Measurements from ENCODE around the gene C11orf87.
A peak's percentile ranks its signal among the peaks of the same experiment; 100 is the strongest.

C11orf87 gene

DNA sequence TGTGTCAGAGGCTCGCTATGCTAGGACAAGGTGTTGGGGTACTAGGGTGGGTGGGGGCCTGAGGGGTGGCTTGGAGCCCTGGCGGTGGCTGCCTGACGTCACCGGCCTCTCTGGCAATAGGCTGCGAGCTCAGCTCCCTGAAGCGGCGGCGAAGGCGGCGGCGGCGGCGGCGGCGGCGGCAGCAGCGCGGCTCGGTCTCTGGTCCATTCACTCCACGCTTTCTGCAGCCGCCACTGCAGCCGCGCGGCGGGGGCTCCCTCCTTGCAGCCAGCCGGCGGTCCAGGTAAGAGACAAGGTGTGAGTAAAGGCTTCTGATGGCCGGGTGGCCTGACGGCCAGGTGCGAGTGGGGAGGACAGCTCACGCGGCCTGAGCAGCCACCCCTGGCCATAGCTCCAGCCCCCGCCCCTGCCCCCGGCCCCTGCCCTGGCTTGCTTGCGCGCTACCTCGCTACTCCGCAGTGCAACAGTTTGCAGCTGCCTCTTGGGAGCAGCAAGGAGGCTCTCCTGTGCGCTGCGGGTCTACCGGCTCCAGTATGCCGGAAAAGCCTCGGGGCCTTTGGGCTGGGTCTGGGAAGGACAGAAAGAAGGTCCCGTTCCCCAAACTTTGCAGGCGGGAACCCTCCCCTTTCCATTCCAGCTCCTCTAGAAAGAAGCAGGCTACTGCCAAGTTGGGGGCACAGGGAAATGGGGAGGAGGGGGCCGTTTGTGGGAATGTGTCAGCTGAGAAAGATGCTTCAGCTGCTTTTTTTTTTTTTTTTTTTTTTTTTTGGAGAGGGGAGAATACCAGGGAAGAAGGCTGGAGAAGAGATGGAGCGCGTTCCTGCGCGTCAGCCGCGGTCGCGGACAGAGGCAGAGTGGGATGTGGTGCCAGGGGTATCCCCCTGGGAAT lies at the start of gene C11orf87:
TSS of gene C11orf87 (plus strand) at position 210 of the 889 bp plus-strand sequence. CDS start 1,444 bp downstream, outside the sequence.
- DNase-seq (ENCODE audit: low read depth, low spot score): peak; percentile 63

DNA sequence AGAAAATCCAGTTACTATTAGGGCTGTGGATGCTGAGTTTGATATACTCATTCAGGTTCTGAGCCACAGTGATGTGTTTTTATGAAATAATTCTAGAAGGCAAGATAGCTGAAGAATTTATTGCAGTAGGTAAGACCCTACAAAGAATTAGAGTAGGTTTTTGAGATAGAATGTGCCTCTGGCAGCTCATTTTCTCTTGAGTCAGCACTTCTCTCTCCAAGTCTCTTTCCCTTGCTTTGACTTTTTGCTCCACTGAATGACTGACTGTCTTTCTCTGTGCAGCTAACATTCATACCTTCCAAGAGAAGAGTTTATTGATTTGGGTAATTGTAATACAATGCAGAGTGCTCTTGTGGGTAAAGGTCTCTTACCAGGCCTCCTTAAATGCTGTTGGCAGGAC lies 48.0 kb upstream of the C11orf87 start:
- no peak for DNase-seq (ENCODE audit: low read depth, low spot score)

DNA sequence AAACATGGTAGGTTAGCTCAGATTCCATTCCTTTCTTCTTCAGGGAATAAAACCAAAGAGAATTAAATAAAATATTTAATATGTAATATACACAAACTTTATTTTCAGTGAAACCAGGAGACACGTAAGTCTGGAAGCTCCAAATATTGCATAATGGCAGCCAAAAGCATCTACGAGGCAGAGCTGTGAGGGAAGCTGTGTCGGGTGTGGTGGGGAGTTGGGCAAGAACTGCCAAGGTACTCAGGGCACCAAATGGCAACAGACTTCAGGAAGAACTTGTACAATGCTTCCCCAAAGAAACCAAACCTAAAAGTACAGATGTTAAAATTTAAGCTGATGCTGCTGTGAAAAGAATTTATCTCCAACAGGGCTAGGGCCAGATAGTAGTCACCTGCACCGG lies 47.5 kb upstream of the C11orf87 start:
- DNase-seq (ENCODE audit: low read depth, low spot score): no peak

GRCh38 chr11:109377039-109377742 lies 44.8 kb upstream of the C11orf87 start:
- DNase-seq (ENCODE audit: low read depth, low spot score): no peak

- DNase-seq (ENCODE audit: low read depth, low spot score): no peak
Observed at GRCh38 chr11:109378034-109378433, 44.0 kb upstream of the C11orf87 start.

GRCh38 chr11:109383306-109383705 lies 38.7 kb upstream of the C11orf87 start:
- no peak for DNase-seq (ENCODE audit: low read depth, low spot score)

GRCh38 chr11:109384873-109385272 lies 37.1 kb upstream of the C11orf87 start:
- no peak for DNase-seq (ENCODE audit: low read depth, low spot score)

- no peak for DNase-seq (ENCODE audit: low read depth, low spot score)
Observed at GRCh38 chr11:109388982-109389381, 33.0 kb upstream of the C11orf87 start.

DNA sequence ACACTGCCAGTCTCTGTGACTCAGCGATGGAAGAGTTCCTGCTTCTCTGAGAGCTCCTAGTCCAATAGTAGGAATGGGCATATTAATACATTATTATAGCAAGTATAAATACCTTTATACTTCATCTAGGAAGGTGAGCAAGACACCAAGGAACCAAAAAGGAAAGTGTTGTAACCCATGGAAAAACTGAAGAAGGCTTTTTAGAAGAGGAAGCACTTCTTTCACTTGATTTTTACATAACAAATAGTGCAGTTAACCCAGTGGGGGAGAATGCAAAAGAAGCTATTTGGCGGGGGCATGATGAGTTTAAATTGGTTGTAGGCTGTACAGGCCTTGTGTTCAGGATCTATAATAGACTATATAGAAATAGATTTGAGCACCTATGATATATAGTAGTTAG lies 31.2 kb upstream of the C11orf87 start:
- DNase-seq (ENCODE audit: low read depth, low spot score): peak; percentile 8

- no peak for DNase-seq (ENCODE audit: low read depth, low spot score)
Observed at GRCh38 chr11:109401545-109401944, 20.4 kb upstream of the C11orf87 start.

DNA sequence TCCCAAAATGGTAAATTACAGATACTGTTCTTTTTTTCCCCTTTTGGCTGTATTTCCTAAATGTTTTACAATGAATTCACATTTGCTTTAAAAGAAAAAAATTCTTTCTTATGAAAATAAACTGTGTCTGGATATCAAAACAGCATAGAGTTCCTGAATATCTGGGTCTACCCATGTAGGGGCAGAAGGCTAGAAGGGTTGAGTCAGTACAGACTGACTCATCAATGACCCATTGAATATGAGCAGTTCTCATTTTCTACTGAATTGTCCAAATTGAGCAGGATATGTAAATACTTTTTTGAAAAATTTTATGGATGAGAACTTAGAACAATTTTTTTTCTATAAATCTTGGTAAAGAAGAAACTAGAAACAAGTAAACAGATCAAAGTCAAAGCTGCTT lies 16.3 kb upstream of the C11orf87 start:
- no peak for DNase-seq (ENCODE audit: low read depth, low spot score)

- DNase-seq (ENCODE audit: low read depth, low spot score): no peak
Observed at GRCh38 chr11:109416601-109417000, 5.4 kb upstream of the C11orf87 start.

GRCh38 chr11:109422870-109423465 lies 978 bp downstream of the C11orf87 start:
- DNase-seq (ENCODE audit: low read depth, low spot score): peak; percentile 32

- DNase-seq (ENCODE audit: low read depth, low spot score): peak; percentile 12
Observed at GRCh38 chr11:109423466-109424190, 1.6 kb downstream of the C11orf87 start.

- peak; percentile 75 for DNase-seq (ENCODE audit: low read depth, low spot score)
Observed at GRCh38 chr11:109424901-109425300, 2.9 kb downstream of the C11orf87 start.

DNA sequence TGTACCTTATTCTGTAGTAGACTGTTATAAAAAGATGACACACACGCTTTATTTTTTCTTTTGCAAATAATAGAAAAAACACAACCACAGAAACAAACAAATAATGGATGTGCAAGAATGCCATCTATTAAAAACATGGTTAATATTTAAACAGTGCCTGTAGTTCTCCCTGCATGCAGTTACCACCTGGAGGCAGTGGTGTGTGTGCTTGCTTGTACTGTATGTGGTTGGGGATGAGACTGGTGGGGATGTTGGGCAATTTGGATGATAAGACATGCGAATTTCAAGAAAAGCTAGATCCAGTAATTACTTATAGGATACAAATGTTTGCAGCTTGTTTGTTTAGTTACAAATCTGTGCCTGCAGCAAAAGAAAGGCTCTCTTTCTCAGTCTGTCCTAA lies 3.6 kb downstream of the C11orf87 start:
- DNase-seq (ENCODE audit: low read depth, low spot score): no peak

GRCh38 chr11:109426442-109427240 lies 4.7 kb downstream of the C11orf87 start:
- DNase-seq (ENCODE audit: low read depth, low spot score): no peak

GRCh38 chr11:109432105-109432504 lies 10.1 kb downstream of the C11orf87 start:
- no peak for DNase-seq (ENCODE audit: low read depth, low spot score)

DNA sequence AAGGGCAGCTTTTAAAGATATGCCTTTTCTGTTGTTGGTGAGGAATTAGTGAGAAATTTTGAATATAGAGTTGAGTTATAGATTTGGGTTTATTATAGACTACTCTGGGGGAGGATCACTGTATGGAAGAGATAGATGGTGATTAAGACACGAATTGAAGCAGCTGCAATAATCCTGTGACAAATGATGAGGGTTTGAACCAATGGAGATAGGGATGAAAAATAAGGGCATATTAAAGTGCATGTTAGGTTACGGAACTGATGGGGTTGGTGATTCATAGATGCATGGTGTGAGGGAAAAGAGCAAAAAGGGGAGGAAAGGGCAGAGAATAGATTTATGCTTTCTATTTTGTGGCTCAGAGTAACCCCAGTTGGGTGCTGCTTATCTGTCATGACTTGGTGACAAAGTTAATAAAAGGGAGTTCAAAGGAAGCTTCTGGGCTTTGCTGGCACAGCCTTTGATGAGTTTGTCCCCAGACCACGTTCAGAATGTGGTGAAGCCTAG lies 11.8 kb downstream of the C11orf87 start:
- no peak for DNase-seq (ENCODE audit: low read depth, low spot score)

DNA sequence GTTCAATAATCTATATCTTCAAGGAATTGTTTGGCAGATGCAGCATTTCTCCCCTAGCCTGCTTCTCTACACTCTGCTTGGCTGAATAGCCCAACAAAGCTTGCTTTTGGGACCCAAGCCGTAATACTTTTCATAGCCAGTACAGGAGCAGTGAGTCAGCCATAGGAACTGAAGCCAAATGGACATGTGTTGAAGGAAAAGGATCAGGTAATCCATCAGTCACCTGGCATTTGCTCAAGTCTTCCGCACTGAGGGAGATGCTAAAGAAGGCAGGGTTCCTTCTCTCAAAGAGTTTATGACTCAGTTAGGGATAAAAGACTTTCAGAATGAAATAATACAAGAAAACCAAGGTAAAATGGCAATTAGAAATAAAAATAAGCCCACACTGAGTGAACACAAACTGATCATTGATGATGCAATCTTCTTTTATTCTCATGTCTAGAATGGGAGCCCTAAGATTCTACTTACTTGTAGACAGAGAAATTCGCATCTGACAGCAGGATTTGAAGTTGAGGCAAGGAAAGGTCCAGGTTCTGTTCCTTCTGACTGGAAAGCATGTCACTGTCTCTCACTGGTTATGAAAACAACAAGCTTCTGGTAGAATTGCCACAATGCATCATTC lies 13.2 kb downstream of the C11orf87 start:
- no peak for DNase-seq (ENCODE audit: low read depth, low spot score)

All from ELF-1 (cell line).